ENCODE data around the gene TBCEL.

DNA sequence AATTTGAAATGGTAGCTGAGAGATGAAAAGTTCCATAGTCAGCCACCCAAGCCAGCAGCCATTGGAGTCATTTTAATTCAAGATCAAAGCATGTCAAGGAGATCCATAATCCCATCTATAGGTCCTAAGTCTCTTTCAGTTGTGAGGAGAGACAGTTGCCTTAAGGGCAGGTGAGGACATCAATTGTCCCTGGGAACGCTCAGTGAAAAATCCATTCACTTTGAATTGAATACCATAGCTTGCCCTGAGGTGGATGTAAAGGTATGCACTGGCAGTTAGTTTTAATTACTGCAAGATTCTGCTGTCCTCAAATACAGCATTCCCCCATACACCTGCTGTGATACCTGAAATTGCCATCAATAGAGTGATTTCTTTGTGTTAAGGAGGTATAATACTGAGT is 25.3 kb upstream of the TBCEL start:
- TF ChIP-seq CTCF (IDR thresholded peaks at IDR 0.05; ENCODE audit: insufficient read depth, low read length) (no peak), GABPA (IDR thresholded peaks at IDR 0.05; ENCODE audit: low read depth) (no peak)
